ENCODE results near the gene CRKL.

DNA sequence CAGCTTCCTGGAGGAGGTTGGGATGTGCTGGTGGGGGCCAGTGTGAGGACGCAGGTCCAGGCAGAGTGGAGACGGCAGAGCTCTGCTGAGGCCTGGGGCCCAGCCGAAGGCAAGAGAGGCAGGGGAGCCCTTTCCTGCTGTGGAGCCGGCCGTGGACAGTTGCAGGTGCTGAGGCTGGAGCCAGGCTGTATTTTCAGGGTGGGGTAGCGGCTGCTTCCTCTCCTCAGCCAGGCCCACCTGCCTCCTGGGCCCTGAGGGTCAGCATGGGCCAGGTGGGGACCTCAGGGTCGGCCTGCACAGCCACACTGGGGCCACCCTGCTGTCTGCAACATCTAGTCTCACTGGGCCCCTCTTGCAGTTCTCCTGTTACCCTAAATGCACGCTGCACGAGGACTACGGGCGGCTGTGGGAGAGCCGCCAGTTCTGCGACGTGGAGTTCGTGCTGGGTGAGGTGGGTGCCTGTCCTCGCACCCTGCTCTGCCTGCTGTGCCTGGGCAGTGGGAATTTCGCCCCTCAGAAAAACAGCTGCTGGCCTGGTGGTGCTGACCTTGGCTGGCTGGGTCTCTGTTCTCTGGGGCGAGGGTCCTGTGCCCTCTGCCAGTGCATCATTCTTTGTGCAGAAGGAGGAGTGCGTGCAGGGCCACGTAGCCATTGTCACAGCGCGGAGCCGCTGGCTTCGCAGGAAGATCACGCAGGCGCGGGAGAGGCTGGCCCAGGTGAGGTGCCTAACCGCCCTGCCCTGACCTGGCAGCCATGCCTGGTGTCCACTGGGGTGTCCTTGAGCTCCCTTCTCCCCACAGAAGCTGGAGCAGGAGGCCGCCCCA lies 76.3 kb downstream of the CRKL start:
- TF ChIP-seq EZH2phosphoT487 (IDR thresholded peaks at IDR 0.05; ENCODE audit: borderline replicate concordance, low read length) (no peak), EZH2 (IDR thresholded peaks at IDR 0.05; ENCODE audit: low read length, unreplicated experiment) (no peak)
- TF ChIP-seq, protein P1, sequence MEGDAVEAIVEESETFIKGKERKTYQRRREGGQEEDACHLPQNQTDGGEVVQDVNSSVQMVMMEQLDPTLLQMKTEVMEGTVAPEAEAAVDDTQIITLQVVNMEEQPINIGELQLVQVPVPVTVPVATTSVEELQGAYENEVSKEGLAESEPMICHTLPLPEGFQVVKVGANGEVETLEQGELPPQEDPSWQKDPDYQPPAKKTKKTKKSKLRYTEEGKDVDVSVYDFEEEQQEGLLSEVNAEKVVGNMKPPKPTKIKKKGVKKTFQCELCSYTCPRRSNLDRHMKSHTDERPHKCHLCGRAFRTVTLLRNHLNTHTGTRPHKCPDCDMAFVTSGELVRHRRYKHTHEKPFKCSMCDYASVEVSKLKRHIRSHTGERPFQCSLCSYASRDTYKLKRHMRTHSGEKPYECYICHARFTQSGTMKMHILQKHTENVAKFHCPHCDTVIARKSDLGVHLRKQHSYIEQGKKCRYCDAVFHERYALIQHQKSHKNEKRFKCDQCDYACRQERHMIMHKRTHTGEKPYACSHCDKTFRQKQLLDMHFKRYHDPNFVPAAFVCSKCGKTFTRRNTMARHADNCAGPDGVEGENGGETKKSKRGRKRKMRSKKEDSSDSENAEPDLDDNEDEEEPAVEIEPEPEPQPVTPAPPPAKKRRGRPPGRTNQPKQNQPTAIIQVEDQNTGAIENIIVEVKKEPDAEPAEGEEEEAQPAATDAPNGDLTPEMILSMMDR (conservative IDR thresholded peaks at IDR 0.05; ENCODE audit: low read depth, low read length) = no peak
